IMR-90 (cell line): ENCODE data around the gene CFD.

Experiments used
- CTCF ChIP-seq: conservative IDR thresholded peaks from 2 replicates; pipeline ENCODE4 v1.5.1; 2012; ENCODE audit warnings: mild to moderate bottlenecking, low read depth, low read length, improper control_type of control experiment
- POLR2A ChIP-seq: IDR thresholded peaks from 2 replicates; pipeline ENCODE4 v1.6.1; 2012; ENCODE audit warnings: mild to moderate bottlenecking, low read depth, low read length

DNA sequence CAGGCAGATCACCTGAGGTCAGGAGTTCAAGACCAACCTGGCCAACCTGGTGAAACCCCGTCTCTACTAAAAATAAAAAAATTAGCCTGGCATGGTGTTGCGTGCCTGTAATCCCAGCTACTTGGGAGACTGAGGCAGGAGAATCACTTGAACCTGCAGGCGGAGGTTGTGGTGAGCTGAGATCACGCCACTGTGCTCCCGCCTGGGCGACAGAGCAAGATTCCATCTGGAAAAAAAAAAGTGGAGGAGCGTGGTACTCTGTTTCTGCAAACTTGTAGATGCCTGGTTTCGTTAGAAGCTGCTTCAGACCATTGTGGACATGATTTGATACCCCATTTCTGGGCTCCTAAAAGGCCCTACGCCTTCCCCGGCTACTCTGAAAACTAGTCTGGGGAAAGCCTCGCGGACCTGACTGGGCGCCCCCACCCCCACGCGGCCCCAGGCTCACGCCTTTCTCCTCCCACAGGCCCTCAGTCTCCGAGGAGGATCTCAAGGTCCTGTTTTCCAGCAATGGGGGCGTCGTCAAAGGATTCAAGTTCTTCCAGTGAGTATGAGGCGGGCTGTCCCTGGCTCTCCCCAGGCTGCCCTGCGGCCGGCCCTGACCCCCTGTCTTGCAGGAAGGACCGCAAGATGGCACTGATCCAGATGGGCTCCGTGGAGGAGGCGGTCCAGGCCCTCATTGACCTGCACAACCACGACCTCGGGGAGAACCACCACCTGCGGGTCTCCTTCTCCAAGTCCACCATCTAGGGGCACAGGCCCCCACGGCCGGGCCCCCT lies 49.2 kb upstream of the CFD start:
- TF ChIP-seq POLR2A = no peak
- TF ChIP-seq CTCF = no peak
